GM18502 (cell line): ENCODE data around the gene SPTLC1.
"Not testable (repeated sequence)": the region's sequence is repeated elsewhere in the genome, so short reads cannot be mapped to it uniquely, and the experiment has no call there.

Experiments used
- ATAC-seq: cut with Tn5 transposase; IDR thresholded peaks from one replicate; pipeline ENCODE4 v1.9.1; 2021; ENCODE audit warnings: mild to moderate bottlenecking; ENCODE audit not compliant: unreplicated experiment, poor library complexity

The SPTLC1 gene

GRCh38 chr9:92036756-92037155, 78.5 kb downstream of the SPTLC1 start:
- ATAC-seq: no peak

GRCh38 chr9:92036411-92036746, 78.8 kb downstream of the SPTLC1 start:
- ATAC-seq: no peak

- no peak for ATAC-seq
Measured at GRCh38 chr9:92035687-92036410, 79.4 kb downstream of the SPTLC1 start.

GRCh38 chr9:92035146-92035545, 80.1 kb downstream of the SPTLC1 start:
- ATAC-seq: no peak

- ATAC-seq: no peak
Measured at GRCh38 chr9:92033991-92034390, 81.2 kb downstream of the SPTLC1 start.

GRCh38 chr9:92033307-92033706, 81.9 kb downstream of the SPTLC1 start:
- no peak for ATAC-seq

- no peak for ATAC-seq
Measured at GRCh38 chr9:92032891-92033290, 82.3 kb downstream of the SPTLC1 start.

- ATAC-seq: no peak
Measured at GRCh38 chr9:92030367-92030766, 84.8 kb downstream of the SPTLC1 start.

- no peak for ATAC-seq
Measured at GRCh38 chr9:92029553-92029952, 85.7 kb downstream of the SPTLC1 start.

GRCh38 chr9:92026206-92027002, 88.8 kb downstream of the SPTLC1 start:
- no peak for ATAC-seq

- ATAC-seq: not testable (repeated sequence)
Measured at GRCh38 chr9:92021785-92022541, 93.2 kb downstream of the SPTLC1 start.

- ATAC-seq: no peak
Measured at GRCh38 chr9:92019658-92020057, 95.6 kb downstream of the SPTLC1 start.

GRCh38 chr9:92010705-92011536, 104.3 kb downstream of the SPTLC1 start:
- ATAC-seq: no peak

GRCh38 chr9:92010253-92010652, 105.0 kb downstream of the SPTLC1 start:
- ATAC-seq: not testable (repeated sequence)

- no peak for ATAC-seq
Measured at GRCh38 chr9:92008041-92008440, 107.2 kb downstream of the SPTLC1 start.

GRCh38 chr9:92004045-92004392, 111.2 kb downstream of the SPTLC1 start:
- no peak for ATAC-seq

GRCh38 chr9:92003308-92004044, 111.7 kb downstream of the SPTLC1 start:
- ATAC-seq: no peak

- ATAC-seq: not testable (repeated sequence)
Measured at GRCh38 chr9:92001948-92002347, 113.3 kb downstream of the SPTLC1 start.

- ATAC-seq: no peak
Measured at GRCh38 chr9:92001244-92001643, 114.0 kb downstream of the SPTLC1 start.
